Measurements from ENCODE around the gene LRRC59.

The LRRC59 gene

DNA sequence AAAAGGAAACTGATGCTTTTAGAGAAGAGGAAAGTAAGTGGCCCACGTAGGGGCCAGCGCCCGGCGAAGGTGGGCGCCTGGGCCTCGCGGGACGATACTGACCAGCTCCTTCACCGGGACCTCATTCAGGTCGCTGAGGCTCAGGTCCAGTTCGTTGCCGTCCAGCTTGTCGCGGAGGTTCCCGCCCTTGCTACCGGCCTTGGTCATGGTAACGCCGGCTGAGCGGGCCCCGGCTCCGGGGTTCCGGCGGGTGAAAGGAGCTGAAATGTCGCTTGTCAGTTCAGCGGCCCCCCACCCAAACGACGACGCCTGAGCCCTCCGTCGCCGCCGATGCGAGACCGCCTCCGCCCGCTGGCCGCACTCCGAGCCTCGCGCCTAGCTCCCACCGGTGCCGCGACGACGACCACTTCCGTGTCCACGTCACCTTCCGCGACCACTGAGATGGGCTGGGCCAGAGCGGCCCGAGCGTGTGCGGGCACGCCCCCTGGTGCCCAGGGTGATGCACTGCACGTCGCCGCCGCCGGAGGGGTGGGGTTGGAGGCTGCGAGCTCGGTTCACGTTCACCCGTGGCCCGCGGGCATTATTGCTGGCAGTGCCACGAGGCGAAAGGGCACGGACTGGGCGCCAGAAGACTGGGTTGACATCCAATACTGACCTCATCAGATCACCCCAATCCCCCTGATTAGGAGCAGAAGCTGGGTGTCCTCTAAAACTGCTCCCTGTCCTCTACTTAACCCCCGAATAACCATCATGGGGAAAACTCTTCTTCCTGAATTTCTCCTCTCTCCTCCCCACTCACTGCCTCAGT is at the start of gene LRRC59:
Gene LRRC59, minus strand, starts transcription at position 413 of the 808 bp plus-strand sequence. Its CDS starts 206 bp downstream, at position 207.
- in situ Hi-C loops (cut with HindIII; ENCODE audit: low sequenced_read_pairs), result loop anchor here (5.0 kb wide), 2 partner anchors 50 to 55 kb away; partner anchors contain the start of gene XYLT2

DNA sequence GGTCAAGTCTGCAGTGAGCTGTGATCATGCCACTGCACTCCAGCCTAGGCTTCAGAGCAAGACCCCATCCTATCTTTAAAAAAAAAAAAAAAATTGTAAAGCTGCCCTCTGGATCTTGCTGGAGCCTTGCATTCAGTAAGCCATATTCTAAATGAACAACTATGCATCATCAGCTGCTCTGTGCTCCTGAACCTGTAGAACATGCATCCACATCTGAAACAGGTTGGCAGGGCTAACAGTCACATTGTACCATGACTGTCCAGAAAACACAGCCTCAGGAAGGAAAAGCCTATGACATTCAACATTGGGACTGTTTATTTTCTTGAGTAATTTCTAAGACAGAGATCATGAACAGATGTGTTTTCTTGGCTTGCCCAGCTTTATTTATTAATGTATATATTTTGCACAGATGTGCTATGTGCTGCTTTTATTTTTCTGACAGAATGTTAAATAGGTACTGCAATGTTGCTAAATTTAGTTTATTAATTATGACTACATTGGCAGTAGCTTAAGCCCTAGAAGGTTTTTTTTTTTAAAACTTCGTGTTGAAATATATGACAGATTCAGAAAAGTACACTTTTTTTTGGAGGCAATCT is 48.5 kb upstream of the LRRC59 start:
- in situ Hi-C loops (cut with HindIII; ENCODE audit: low sequenced_read_pairs), result no loop called here

DNA sequence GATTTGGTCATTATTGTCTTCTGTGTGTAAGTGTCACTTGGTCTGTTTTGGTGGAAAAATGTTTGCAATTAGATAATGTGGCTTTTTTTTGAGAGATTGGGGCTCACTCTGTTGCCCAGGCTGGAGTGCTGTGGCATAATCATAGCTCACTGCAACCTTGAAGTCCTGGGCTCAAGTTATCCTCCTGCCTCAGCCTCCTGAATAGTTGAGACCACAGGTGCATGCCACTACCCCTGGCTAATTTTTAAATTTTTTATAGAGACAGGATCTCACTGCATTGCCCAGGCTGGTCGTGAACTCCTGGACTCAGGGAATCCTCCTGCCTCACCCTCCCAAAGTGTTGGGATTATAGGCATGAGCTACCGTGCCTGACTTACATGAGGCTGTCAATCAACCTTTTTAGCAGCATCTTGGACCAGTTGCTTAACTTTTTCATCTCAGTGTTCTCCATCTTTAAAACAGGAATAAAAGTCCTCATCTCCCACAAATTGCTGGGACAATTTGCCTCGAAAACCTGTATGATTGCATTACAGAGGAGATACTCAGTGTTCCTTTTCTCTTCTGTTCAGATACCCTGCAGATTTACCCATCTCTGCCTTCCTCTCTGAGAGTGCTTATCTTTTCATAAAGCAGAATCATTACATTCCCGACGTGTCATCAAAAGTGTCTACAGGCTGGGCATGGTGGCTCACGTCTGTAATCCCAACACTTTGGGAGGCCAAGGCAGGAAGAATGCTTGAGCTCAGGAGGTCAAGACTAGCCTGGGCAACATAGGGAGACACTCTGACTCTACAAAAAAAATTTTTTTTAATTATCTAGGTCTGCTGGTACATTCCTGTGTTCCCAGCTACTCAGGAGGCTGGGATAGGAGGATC is 47.8 kb upstream of the LRRC59 start:
- in situ Hi-C loops (cut with HindIII; ENCODE audit: low sequenced_read_pairs), result no loop called here

DNA sequence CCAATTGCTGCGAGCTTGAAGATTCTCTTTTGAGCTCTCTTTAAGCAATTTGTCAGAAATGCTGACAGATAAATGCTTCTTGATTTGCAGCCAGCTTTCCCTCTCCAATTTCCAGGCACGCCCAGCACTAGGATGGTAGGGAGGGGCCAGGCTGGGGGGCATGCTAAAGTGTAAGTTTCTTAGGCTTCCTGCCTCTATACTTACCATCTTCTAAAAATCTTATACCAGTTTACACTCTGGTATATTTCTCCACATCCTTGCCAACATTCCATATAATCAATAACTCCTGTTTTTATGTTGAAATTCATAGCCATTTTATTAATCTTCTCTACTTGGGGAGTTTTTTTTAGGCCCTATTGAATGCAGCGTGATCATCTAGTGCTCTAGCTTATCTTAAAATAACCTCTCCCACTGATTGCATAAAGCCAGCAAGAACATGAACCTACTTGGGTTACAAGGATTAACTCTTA is 46.2 kb upstream of the LRRC59 start:
- in situ Hi-C loops (cut with HindIII; ENCODE audit: low sequenced_read_pairs), result no loop called here

DNA sequence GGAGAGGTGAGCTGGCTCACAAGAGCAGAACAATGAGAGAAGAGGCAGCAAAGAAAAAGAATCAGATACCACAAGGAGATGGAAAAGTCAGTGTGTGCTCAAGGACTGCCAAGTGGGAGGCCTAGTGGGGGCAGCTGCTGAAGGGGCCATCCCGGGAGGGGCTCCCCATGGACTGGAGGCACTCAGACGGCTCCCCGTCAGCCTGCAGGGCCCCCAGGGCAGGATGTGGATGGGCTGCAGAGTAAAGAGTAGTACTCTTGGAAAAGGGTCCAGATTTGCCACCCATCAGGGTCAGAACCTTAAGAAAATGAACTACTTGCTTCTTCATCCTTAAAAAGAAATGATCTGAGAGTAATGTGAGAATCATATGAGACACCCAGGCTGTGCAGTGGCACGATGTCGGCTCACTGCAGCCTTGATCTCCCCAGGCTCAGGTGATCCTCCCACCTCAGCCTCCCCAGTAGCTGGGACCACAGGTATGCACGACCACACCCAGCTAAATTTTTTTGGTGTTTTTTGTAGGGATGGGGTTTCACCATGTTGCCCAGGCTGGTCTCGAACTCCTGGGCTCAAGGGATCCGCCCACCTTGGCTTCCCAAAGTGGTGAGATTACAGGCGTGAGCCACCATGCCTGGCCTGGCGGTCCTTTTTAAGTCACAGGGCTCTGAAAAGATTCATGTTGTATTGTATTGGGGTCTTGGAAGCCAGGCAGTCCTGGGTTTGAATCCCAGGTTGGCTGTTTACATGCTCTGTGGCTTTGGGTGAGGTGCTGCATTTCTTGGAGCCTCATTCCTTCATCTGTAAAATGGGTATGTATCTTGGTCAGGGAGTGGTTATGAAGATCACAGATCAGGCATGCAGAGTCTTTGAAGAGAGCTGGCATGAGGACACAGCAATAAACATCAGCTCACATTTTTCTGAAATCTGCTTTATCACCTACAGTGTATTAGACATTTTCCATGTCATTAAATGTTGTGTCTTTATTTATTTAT is 43.8 kb upstream of the LRRC59 start:
- in situ Hi-C loops (cut with HindIII; ENCODE audit: low sequenced_read_pairs), result no loop called here

DNA sequence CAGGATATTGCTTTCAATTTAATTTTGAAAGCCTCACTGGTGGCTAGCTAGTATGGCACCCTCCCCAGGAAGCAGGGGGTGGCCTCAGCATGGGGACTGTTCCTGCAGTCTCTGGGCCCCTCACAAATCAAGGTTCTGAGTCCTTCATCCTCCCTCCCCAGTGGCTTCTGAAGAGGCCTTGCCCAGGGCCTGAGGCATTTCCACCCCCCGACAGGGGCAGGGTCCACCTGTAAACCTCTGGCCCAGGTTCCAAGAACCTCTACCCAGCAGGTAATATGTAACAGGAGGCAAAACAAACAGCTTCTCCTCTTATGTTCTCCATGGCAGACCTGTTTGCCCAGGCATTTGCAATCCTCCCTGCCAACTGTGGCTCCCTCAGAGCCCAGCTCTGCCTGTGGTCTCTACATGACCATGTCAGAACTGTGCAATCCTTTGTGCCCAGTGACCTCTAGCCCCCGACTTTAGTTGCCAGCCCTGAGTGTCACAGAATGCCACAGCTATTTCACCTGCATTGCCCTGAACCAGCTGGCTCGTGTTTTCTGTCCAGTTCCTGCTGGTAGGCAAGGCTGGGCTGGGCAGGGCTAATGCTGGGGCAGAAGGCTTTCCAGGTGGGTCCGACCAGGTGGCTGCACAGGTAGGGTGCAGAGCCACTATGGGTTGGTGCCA is 43.0 kb upstream of the LRRC59 start:
- in situ Hi-C loops (cut with HindIII; ENCODE audit: low sequenced_read_pairs), result no loop called here

DNA sequence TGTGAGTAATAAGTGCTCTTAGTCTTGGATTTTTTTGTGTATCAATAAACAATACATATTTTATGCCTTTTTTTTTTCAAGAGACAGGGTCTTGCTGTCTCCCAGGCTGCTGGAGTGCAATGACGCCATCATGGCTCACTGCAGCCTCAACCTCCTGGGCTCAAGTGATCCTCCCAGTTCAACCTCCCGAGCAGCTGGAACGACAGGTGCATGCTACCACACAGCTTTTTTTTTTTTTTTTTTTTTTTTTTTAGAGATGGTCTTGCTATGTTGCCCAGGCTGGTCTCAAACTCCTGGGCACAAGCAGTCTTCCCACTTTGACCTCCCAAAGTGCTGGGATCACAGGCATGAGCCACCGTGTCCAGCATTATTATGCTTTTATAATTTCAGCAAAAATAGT is 41.7 kb upstream of the LRRC59 start:
- in situ Hi-C loops (cut with HindIII; ENCODE audit: low sequenced_read_pairs), result no loop called here

DNA sequence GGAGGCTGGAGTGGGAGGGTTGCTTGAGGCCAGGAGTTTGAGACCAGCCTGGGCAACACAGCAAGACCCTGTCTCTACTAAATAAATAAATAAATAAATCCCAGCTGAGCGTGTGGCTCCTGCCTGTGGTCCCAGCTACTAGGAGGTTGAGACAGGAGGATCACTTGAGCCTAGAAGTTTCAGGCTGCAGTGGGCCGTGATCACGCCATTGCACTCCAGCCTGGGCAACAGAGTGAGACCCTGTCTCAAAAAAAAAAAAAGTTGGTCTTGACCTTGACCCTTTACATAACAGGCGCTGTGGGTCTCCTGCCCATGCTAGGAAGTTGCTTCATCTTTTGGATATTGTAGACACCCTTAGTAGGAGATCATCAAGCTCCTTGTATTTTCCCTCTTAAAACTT is 40.1 kb upstream of the LRRC59 start:
- in situ Hi-C loops (cut with HindIII; ENCODE audit: low sequenced_read_pairs), result no loop called here

DNA sequence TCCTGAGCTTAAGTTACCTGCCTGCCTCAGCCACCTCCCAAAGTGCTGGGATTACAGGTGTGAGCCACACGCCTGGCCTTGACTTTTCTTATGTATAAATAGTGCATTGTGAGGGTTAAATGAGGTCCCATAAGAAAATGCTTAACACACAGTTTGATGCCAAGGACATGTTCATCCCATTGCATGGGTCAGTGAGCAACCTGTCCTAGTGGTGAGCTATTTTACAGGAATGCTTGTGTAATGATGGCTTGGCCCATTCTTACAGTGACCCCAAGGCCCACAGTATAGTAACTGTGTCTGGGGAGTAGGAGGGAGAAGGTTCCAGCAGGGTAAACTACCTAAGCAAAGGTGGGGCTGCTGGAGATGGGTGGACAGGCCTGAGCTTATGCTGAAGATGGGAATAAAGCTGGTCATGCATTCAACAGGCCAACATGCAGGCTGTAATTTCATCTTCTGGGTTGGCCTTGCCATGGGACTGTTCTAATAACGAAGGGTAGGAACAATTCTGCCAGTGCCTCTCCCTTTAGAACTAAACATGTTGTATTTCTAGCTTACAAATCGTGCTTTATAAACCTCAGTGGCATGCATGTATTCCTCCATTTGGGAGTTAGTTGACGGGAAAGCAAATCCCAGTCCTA is 34.9 kb upstream of the LRRC59 start:
- in situ Hi-C loops (cut with HindIII; ENCODE audit: low sequenced_read_pairs), result no loop called here

DNA sequence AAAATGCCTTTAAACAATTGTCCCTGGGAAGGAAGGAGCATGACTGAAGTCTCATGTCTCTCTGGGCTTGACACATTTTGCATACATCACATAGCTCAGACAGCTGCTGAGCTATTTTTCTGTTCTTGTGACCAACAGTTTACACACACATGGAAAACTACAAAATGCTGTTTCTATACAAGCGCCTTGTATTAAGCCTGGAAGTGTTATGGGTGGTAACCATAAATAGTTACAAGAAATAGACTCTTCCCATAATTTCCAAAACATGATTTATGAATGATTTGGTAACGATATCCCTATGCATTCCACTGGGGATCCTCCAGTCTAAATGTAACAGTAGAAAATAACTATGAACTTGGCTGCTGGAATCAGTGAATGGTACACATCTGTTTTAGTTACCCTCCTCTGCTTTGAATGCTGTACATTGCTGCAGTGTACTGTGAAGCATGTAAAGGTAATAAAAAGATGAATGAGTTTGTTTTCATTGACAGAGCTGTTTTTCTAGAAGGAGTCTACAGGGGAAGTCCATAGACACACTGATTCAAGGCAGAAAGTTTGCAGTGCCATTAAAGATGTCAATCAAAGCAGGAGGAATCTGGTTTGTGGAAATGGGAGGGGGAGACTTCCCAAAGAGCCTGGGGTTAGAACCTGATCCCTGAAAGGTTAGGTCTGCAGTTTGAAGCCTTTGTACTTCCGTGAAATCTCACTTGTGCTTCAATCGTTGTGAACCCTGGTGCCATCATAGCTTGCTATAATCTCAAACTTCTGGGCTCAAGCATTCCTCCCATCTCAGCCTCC is 33.7 kb upstream of the LRRC59 start:
- in situ Hi-C loops (cut with HindIII; ENCODE audit: low sequenced_read_pairs), result no loop called here

DNA sequence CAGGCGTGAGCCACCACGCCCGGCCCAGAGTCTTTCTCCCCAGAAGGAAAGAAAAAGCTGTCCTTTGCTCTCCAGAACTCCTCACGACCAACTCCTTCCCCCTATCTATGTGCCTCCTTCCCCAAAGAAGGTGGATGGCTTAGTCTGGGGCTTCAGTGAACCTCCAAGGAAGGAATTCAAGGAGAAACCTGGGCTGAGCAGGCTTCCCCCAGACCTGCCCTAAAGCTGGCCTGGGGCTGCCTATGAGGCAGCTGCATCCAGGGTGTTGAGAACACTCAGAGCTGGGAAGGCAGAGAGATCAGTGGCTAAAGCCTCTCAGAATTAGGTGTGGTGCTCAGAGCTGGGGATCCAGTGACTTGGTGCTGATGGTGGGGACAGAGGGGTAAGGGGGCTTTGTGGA is 32.5 kb upstream of the LRRC59 start:
- in situ Hi-C loops (cut with HindIII; ENCODE audit: low sequenced_read_pairs), result loop anchor here (5.0 kb wide), 1 partner anchor 42 kb away; no protein-coding TSS in a partner anchor

DNA sequence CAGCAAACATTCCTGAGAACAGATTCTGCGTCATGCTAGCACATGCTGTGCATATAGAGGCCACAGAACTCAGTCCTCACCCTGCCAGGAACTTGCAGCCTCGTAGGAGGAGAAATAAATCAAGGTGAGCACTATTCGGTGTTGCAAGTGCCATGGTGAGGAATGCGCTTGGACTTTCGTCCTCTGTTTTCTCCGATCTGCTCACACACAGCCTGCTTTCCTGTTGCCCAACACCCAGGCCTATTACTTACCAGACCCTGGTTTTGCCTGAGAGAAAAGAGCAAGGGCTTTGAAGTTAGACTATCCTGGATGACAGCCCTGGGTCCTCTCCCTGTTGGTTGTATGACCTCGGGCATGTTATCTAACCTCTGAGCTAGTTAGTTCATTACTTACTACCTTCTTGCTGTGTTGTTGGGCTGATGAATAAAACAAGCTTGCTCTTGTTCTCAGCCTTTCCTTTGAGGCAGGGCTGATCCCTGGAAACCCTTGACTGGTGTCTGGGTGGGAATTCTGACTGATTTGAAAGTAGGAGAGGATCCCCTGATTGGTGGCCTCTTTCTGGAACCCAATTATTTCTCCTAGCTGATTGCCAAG is 31.6 kb upstream of the LRRC59 start:
- in situ Hi-C loops (cut with HindIII; ENCODE audit: low sequenced_read_pairs), result loop anchor here (5.0 kb wide), 1 partner anchor 42 kb away; no protein-coding TSS in a partner anchor

DNA sequence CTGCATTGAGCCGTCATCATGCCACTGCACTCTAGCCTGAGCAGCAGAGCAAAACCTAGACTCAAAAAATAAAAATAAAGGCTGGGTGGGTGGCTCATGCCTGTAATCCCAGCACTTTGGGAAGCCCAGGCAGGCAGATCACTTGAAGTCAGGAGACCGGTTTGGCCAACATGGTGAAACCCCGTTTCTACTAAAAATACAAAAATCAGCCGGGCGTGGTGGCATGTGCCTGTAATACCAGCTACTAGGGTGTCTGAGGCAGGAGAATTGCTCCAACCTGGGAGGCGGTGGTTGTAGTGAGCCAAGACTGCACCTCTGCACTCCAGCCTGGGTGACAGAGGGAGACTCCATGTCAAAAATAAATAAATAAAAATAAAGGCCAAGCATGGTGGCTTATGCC is 30.8 kb upstream of the LRRC59 start:
- in situ Hi-C loops (cut with HindIII; ENCODE audit: low sequenced_read_pairs), result loop anchor here (5.0 kb wide), 1 partner anchor 41 kb away; no protein-coding TSS in a partner anchor

DNA sequence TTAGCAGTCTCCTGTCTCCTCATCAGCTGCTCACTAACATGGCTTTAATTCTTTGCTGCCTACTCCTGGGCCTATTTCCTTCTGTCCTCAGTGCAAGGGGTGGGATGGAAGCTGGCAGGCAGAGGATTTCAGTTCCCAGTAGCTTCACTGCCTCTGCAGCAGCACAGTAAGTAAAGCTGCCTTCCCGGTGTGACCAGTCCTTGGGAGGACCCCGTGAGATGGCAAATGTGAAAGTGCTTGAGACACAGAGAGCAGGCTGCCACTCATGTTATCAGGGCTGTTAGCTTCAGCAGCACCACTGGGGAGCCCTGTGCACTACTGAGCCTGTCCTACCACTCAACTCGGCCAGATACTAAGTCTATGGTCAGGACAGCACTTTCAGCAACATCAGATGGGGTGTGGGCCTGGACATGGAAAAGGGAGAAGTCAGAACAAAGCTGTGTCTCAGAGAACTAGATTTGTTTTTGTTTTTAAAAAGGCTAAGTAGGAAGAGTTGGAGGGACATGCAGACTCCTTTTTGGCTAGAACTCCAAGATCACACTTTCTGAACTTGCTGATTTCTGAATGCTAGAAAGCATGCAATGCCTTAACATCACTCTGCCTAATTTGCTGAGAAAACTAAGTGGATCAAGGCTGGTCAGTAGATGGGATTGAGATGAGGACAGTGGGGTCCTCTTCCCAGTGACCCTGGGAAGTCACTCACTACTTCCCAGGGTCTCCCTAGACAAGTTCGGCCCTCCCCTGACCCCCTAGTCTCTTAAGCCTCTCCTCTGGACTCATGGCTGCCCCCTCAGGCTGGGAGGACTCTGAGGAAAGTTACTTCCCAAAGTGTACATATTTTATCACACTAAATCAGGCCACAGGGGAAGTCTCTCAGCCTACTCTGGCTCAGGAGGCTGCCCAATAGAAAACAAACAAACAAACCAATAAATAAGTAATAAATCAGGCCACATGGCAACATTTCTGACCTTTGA is 29.8 kb upstream of the LRRC59 start:
- in situ Hi-C loops (cut with HindIII; ENCODE audit: low sequenced_read_pairs), result loop anchor here (5.0 kb wide), 1 partner anchor 40 kb away; no protein-coding TSS in a partner anchor

DNA sequence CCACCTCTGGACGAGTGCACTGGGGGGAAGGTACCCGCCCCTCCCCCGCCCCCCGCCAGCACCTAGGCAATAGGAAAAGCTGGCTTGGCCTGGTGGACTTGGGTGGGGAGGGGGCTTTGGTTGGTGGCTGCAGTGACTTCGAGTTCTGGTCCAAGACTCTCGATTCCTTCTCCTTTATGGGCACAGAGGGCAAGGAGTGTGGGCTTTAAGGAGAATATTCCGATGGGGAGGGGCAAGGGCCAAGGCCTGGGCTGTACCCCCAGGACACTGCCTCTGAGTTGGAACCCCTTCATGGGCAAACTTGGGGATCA is 29.1 kb upstream of the LRRC59 start:
- in situ Hi-C loops (cut with HindIII; ENCODE audit: low sequenced_read_pairs), result loop anchor here (5.0 kb wide), 1 partner anchor 39 kb away; no protein-coding TSS in a partner anchor

DNA sequence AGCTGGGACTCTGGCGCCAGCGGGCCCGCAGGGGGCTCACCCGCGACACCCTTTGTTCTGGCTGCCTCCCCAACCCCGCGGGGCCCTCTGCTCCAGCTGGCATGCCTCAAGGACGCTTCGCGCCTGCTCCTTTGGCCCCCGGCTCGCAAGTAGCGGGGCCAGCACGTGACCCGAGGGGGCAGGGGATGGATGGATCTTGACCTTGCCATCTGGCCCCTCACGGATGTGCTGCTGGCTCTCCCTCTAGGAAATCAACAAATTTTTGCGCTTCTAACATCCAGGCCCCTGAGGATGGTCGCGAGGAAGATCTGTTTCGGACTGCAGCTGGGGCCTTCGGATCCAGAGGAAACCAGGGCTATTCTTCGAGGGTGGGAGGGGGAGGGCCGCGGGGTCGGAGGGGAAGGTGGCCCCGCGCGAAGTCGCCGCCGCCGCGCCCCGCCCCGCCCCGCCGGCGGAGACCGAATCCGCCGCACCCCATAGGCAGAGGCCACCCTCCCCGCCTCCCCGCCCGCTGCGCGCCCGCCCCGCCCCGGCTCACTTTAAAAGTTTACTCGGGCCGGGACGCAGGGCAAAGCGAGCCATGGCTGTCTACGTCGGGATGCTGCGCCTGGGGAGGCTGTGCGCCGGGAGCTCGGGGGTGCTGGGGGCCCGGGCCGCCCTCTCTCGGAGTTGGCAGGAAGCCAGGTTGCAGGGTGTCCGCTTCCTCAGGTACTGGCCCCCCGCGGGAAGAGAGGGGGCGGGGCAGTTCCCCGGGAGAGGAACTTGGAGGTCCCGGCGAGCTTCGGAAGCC is 28.6 kb upstream of the LRRC59 start, which contains the start of gene ACSF2:
Gene ACSF2, plus strand, starts transcription at position 537 of the 790 bp plus-strand sequence. Its CDS starts 44 bp downstream, at position 581.
- in situ Hi-C loops (cut with HindIII; ENCODE audit: low sequenced_read_pairs), result loop anchor here (5.0 kb wide), 1 partner anchor 39 kb away; no protein-coding TSS in a partner anchor

Data from endothelial cell of hepatic sinusoid (primary cell).